NT2/D1 (cell line): ENCODE measurements around the gene TMEM114.

Experiments used
- SUZ12 ChIP-seq: IDR thresholded peaks from 2 replicates; pipeline ENCODE4 v1.6.1; 2011; ENCODE audit not compliant: insufficient read length, insufficient read depth; ENCODE audit errors: extremely low read depth
- YY1 ChIP-seq: IDR thresholded peaks from 2 replicates; pipeline ENCODE4 v1.6.1; 2011; ENCODE audit not compliant: insufficient read length, insufficient read depth
- ZNF274 ChIP-seq: IDR thresholded peaks from 2 replicates; pipeline ENCODE4 v1.6.1; 2011; ENCODE audit warnings: mild to moderate bottlenecking, low read depth, low read length

DNA sequence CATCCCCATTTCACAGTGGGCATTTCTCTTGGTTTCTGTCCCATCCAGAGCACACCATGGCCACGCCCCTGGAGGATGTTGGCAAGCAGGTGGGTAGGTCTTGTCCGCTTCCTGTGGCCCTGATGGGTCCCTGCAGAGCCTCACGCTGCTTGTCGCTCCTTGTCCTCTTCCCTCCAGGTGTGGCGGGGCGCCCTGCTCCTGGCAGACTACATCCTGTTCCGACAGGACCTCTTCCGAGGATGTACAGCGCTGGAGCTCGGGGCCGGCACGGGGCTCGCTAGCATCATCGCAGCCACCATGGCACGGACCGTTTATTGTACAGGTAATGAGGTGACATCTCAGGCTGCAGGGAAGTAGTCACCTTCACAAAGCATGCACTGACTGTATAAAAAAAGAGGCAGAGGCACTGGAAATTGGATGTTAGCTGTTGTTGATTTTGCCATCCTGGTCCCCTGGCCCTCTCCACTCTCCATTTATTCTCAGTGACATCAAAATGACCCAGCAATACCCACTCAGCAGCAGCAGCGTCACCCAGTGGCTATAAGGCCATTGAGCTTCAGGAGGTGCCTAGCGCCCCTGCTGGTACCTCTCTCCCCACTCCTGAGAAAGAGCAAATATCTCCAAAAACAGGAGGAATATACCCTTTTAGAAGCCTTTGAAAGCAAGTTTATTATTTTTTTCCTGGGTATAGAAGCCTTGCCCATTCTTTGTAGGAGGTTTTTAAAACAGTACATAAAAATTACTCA lies 44.9 kb upstream of the TMEM114 start:
- TF ChIP-seq YY1 = no peak
- TF ChIP-seq SUZ12 = no peak
- TF ChIP-seq ZNF274 = no peak
